ENCODE results near the gene TRIML1. TPM values are rescaled to one million over a fixed set of nuclear protein-coding genes. Genes with fewer than 3 reads are reported as not detected.

TRIML1 gene
- total RNA-seq, 1 donor from 2014 or later = not detected

- H3K4me1 Mint-ChIP-seq (ENCODE audit: low read depth) = peaks cover 36% of the 10 kb centered on the region
- H3K27me3 Mint-ChIP-seq (ENCODE audit: low read depth) = no peaks in the 10 kb centered on the region
- H3K27ac Mint-ChIP-seq (ENCODE audit: unreplicated experiment) = no peak overlapping the region
- H3K9me3 Mint-ChIP-seq (ENCODE audit: low read depth) = no peaks in the 10 kb centered on the region
- H3K4me3 Mint-ChIP-seq (ENCODE audit: unreplicated experiment) = no peak overlapping the region
- H3K36me3 Mint-ChIP-seq (ENCODE audit: low read depth) = no peaks in the 10 kb centered on the region
- DNase-seq (ENCODE audit: low spot score) = no peak
- no peak for TF ChIP-seq CTCF (IDR thresholded peaks at IDR 0.05)
Measured at GRCh38 chr4:188195389-188195985, 56.2 kb downstream of the TRIML1 start.

- no peak overlapping the region for H3K27ac Mint-ChIP-seq (ENCODE audit: unreplicated experiment)
Measured at GRCh38 chr4:188196134-188196735, 57.0 kb downstream of the TRIML1 start.

More at GRCh38 chr4:188196134-188196735, 57.0 kb downstream of the TRIML1 start:
- H3K4me3 Mint-ChIP-seq (ENCODE audit: unreplicated experiment) = no peak overlapping the region
- no peak for TF ChIP-seq CTCF (IDR thresholded peaks at IDR 0.05)
- H3K27me3 Mint-ChIP-seq (ENCODE audit: low read depth) = no peaks in the 10 kb centered on the region
- H3K4me1 Mint-ChIP-seq (ENCODE audit: low read depth) = peaks cover 34% of the 10 kb centered on the region
- no peak for DNase-seq (ENCODE audit: low spot score)
- no peaks in the 10 kb centered on the region for H3K36me3 Mint-ChIP-seq (ENCODE audit: low read depth)
- H3K9me3 Mint-ChIP-seq (ENCODE audit: low read depth) = no peaks in the 10 kb centered on the region

Other genes starting within 250 kb of the TRIML1 start
- 0.50 to 0.51 TPM in 2 of 3 replicates, not detected in the other for gene ZFP42, start 143.7 kb upstream of the TRIML1 start, total RNA-seq
- 1.1 to 2.8 TPM (median 1.6 TPM) in 3 replicates for gene TRIML2, start 29.8 kb upstream of the TRIML1 start, total RNA-seq

Measured in chondrocyte (in vitro differentiated cells).